Mesodermal cell (in vitro differentiated cells): ENCODE data around the gene SLC35B1. TPM values are rescaled to one million over a fixed set of nuclear protein-coding genes. Genes with fewer than 3 reads are reported as not detected.

ENCODE experiments used
- H3K27ac ChIP-seq: 2 replicates; pipeline ENCODE4 v1.7.0; 2013; ENCODE audit warnings: mild to moderate bottlenecking, low read depth, low read length, moderate library complexity; ENCODE audit not compliant: severe bottlenecking
- H3K36me3 ChIP-seq: 2 replicates; pipeline ENCODE4 v1.7.1; 2013; ENCODE audit warnings: mild to moderate bottlenecking, low read length, moderate library complexity; ENCODE audit not compliant: control insufficient read depth, insufficient read depth
- H3K4me1 ChIP-seq: one replicate; pipeline ENCODE4 v1.7.1; 2013; ENCODE audit warnings: mild to moderate bottlenecking, low read length; ENCODE audit not compliant: insufficient read depth, control insufficient read depth, poor library complexity, severe bottlenecking
- H3K4me3 ChIP-seq: 2 replicates; pipeline ENCODE4 v1.7.0; 2013; ENCODE audit warnings: low read length, control low read depth, mild to moderate bottlenecking; ENCODE audit not compliant: insufficient read depth, poor library complexity, severe bottlenecking; ENCODE audit errors: extremely low read depth
- H3K9me3 ChIP-seq: 2 replicates; pipeline ENCODE4 v1.7.1; 2013; ENCODE audit warnings: mild to moderate bottlenecking, low read length, moderate library complexity; ENCODE audit not compliant: control insufficient read depth
- WGBS, 2 experiments: methylation state at CpG; one replicate each; pipeline ENCODE4 v1.1.5; 2013; ENCODE audit warnings: missing lambda C conversion rate in 2 of 2; ENCODE audit not compliant: insufficient coverage in 2 of 2; 5-methylcytosine and 5-hydroxymethylcytosine counted together
- polyA plus RNA-seq, 2 experiments: library from polyadenylated mRNA; stranded (reverse); fragments of 50-300 nt; gene quantifications; one replicate each; pipeline ENCODE4 v1.2.3, GENCODE V29; 2013

The SLC35B1 gene, protein sequence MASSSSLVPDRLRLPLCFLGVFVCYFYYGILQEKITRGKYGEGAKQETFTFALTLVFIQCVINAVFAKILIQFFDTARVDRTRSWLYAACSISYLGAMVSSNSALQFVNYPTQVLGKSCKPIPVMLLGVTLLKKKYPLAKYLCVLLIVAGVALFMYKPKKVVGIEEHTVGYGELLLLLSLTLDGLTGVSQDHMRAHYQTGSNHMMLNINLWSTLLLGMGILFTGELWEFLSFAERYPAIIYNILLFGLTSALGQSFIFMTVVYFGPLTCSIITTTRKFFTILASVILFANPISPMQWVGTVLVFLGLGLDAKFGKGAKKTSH
- polyA plus RNA-seq (2013, experiment 1 of 2) = 71.5 TPM
- polyA plus RNA-seq (2013, experiment 2 of 2) = 63.3 TPM

DNA sequence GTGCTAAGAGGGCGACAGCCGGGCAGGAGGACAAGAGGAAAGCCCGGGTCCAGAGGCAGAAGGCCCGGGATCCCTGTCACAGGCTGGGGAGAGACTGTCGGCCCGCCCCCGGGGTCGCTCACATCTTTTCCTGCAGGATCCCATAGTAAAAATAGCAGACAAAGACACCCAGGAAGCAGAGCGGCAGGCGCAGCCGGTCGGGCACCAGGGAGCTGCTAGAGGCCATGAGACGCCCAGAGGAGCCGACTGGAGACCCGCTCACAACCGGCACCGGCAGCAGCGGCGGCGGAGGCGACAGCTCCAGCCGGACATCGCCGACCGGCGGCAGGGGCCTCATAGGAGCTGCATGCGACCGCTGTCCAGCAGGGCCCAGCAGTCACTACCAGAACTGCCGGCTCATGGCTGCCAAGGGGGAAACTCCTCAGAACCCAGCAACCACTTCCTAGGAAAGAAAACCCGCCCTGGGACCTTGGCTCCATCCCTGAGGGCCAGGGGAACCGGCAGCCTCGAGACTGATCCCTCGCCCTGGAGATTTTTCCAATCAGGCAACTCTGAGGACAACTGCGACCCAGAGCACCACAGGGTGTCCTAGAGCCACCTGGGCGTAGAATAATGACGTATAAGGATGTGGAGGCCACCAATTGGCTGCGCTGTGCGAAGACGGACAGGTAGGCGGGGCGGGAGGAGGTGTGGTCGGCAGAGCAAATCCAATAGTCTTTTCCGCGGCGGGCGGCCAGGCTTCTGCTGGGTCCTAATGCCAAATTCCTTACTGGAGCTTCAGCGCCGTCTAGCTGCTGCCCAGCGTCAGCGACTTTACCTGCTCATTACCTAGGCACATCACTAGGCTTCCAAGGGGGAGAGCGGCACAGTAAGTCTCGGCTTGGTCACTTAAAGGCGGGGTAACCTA is at the start of gene SLC35B1:
SLC35B1 (minus strand) TSS at position 357 of the 907 bp plus-strand sequence; CDS start at position 226, 131 bp downstream.
- H3K9me3 ChIP-seq = no peaks in the 10 kb centered on the region
- 1% methylated on average over 42 to 52 of the region's 53 CpGs for WGBS, 2 experiments
- peaks cover 44% of the 10 kb centered on the region for H3K36me3 ChIP-seq
- no peaks in the 10 kb centered on the region for H3K4me1 ChIP-seq
- peak within 1 kb of the TSS; percentile 93 for H3K4me3 ChIP-seq
- H3K27ac ChIP-seq = peak within 1 kb of the TSS; percentile 95

DNA sequence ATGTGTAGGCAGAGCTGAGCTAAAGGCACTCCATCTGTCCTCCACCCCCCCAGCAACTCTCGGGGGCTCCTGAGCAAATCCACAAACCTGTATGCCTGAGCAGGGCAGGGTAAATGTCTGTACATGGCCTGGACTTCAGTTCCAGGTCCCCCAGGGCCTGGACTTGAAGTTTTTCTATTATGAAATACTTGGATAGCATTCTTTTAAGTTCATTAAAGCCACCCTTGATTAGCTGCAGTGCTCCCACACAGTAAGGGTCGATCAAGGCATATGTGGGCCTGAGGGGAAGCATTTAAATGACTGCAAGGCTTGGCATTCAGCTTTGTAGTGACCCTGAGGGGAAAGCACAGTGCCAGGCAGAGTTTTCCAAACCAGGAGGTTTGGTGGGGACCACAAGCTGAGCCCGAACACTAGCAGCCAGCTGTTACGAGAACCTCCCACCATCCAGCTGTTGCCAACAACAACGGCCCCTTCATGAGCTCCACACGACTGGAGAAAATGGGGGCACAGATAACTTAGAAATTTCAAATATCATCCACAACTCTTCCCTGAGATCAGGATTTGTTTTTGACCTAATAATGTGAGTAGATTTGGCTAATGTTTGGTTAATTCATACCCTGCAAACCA is 49.5 kb upstream of the SLC35B1 start:
- Histone ChIP-seq H3K4me1 (no peaks in the 10 kb centered on the region), H3K27ac (no peak overlapping the region), H3K4me3 (no peak overlapping the region), H3K9me3 (no peaks in the 10 kb centered on the region), H3K36me3 (no peaks in the 10 kb centered on the region)
- 81 to 85% methylated on average over 2 to 3 of the region's 6 CpGs for WGBS, 2 experiments

DNA sequence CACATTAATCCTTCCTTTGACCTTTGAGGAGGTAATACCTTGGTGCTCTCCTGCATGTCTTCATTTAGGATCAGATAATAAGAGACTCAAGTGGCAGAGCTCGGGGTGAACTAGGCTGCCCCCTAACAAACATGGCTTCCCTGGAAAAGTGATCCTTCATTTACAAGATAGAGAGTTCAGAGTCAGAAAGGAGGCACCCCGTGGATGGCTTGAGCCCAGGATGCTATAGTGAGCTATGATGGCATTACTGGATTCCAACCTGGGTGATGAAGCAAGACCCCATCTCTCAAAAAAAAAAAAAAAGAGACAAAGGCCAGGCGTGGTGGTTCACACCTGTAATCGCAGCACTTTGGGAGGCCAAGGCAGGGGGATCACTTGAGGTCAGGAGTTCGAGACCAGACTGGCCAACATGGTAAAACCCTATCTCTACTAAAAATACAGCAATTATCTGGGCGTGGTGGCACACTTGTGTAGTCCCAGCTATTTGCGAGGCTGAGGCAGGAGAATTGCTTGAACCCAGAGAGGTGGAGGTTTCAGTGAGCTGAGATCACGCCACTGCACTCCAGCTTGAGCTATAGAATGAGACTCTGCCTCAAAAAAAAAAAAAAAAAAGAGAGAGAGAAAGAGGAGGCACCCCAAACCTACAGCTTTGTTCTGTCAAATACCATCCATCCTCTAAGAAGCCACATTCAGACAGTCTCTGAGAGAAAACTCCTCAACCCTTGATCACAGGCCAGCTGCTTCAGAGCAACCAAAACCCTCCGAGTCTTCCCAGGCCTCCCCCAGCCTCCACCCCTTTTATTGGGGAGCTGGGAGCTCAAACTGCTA is 48.8 kb upstream of the SLC35B1 start:
- no peaks in the 10 kb centered on the region for H3K9me3 ChIP-seq
- H3K4me1 ChIP-seq = no peaks in the 10 kb centered on the region
- no peak overlapping the region for H3K4me3 ChIP-seq
- no peaks in the 10 kb centered on the region for H3K36me3 ChIP-seq
- no peak overlapping the region for H3K27ac ChIP-seq
- 94 to 95% methylated on average over 4 to 7 of the region's 9 CpGs for WGBS, 2 experiments

DNA sequence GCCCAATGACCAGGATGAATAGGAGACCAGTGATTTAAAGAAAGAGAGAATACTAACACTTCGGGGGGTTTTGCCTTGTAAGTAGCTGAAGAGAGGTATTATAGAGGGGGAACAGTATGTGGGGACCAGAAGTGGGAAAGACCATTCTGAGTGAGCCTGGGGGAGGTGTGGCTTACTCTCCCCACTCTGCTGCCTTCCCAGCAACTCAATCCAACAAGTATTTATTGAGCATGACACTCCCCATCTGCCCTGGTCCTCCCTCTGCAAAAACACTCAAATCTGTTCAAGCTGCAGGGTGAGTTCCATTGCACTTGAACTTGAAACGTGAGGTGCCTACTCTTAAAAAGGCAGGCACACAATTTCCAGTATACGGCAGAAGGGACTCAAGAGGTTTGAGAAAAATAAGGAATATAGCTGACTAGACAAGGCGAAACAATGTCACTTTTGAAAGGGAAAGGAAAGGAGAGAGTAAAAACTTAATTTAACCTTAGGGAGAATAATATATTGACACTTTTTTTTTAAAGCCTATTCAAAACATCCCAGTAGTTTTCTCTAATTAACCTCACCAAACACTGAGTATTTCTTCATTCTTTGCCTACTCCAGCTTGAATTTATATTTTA is 48.0 kb upstream of the SLC35B1 start:
- H3K36me3 ChIP-seq = no peaks in the 10 kb centered on the region
- no peaks in the 10 kb centered on the region for H3K4me1 ChIP-seq
- H3K4me3 ChIP-seq = no peak overlapping the region
- no peaks in the 10 kb centered on the region for H3K9me3 ChIP-seq
- H3K27ac ChIP-seq = no peak overlapping the region
- WGBS, 2 experiments = 93 to 95% methylated on average over 3 to 4 of the region's 4 CpGs

DNA sequence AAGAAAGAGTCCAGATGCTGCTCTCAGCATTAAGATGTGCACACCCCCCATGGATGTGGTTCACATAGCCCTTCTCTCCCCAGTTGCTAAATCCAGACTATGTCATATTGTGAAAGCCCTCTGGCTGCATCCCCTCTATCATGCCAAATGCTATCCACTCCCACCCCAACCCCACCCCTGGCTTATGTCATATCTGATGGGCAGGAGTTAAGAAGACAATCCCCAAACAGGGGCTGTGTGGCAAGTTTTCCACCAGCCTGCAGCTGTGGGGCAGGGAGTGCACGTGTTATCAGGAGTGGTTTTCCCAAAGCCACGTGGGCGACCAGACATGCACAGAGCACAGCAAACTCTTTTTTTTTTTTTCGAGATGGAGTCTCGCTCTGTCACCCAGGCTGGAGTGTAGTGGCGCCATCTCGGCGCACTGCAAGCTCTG is 46.2 kb upstream of the SLC35B1 start:
- Histone ChIP-seq H3K27ac (no peak overlapping the region), H3K4me1 (no peaks in the 10 kb centered on the region), H3K36me3 (no peaks in the 10 kb centered on the region), H3K9me3 (no peaks in the 10 kb centered on the region), H3K4me3 (no peak overlapping the region)
- 88 to 91% methylated on average over 5 to 8 of the region's 8 CpGs for WGBS, 2 experiments

DNA sequence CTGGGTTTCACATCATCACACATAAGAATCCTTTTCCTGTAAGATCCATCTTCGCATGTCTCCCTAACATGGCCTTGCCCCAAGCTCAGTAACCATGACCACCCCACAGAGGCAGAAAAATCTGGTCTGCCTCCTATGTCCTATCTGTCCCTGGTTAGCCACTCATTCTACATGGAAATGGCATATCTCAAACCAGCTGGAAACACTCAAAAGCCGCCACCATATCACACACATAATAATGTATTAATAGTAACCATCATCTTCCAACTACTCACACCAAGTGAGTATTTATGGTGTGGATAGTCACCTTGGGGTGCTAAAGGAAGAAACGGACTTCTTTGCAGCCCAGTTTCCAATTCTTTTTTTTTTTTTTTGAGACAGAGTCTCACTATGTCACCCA is 44.7 kb upstream of the SLC35B1 start:
- WGBS, 2 experiments = 91 to 93% methylated on average over 1 of the region's 3 CpGs
- no peak overlapping the region for H3K27ac ChIP-seq
- H3K4me3 ChIP-seq = no peak overlapping the region
- H3K4me1 ChIP-seq = no peaks in the 10 kb centered on the region
- H3K36me3 ChIP-seq = no peaks in the 10 kb centered on the region
- no peaks in the 10 kb centered on the region for H3K9me3 ChIP-seq

DNA sequence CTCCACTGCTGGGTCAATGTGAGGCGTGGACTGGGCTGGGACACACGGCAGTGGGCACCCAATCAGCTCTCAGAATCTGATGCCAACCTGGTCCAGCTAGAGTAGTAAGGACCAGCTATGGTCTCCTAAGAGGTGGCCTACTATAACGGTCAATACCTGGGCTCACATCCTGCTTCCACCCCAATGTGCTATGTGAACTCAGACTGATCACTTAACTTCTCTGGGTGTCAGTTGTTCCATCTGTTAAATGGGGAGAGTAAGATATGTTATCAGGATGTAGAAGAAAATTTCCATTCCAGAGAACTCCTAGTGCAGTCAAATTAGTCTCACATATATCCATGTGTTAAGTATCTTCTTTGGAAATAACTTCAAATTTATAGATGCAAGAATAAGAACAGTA is 42.0 kb upstream of the SLC35B1 start:
- no peak overlapping the region for H3K27ac ChIP-seq
- H3K4me3 ChIP-seq = no peak overlapping the region
- H3K4me1 ChIP-seq = no peaks in the 10 kb centered on the region
- H3K36me3 ChIP-seq = no peaks in the 10 kb centered on the region
- H3K9me3 ChIP-seq = no peaks in the 10 kb centered on the region
- WGBS, 2 experiments = 100% methylated on average over 3 of the region's 3 CpGs

DNA sequence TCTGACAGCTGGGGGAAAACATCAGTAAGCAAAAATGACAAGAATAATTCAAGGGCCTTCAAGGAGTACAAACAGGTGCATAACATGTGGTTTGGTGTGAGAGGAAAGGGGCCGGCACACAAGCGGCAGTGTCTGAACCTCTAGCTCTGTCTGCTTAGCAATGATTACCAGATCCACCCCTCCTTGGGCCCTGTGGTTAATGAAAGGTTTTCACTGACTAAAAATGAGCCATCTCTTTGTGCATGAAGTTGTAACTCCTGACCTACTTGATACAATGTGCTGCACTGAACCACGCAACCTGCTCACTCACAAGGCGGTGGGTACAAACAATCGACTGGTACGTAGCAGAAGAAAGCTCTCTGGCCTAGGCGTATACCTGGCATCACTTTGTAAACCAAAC is 41.0 kb upstream of the SLC35B1 start:
- 87 to 100% methylated on average over 4 to 6 of the region's 7 CpGs for WGBS, 2 experiments
- Histone ChIP-seq H3K9me3 (no peaks in the 10 kb centered on the region), H3K27ac (no peak overlapping the region), H3K36me3 (no peaks in the 10 kb centered on the region), H3K4me1 (no peaks in the 10 kb centered on the region), H3K4me3 (no peak overlapping the region)

DNA sequence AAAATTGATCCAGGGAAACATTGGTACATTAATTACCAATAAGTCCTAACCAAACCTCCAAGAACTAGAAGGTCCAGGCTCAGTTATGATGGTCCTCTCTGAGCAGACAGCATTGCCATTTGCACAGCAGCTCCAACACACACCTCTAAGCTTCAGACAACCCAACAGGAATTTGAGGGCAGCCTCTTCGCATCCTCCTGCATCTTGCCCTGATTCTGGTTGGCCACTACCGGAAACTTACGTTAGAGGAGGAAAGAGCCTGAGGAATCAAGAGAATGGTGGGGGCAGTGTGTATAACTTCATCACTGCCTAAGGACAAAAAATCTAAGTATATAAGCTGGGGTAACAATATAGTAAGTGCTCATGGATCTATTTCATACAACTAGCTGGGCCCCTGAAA is 40.5 kb upstream of the SLC35B1 start:
- no peak overlapping the region for H3K4me3 ChIP-seq
- 94% methylated on average over 2 of the region's 3 CpGs; no CpG with 5 or more reads in 1 of the 2 experiments for WGBS, 2 experiments
- no peak overlapping the region for H3K27ac ChIP-seq
- no peaks in the 10 kb centered on the region for H3K36me3 ChIP-seq
- H3K4me1 ChIP-seq = no peaks in the 10 kb centered on the region
- H3K9me3 ChIP-seq = no peaks in the 10 kb centered on the region
